Measurements from ENCODE around the gene TLCD2.
"Not testable (repeated sequence)": the region's sequence is repeated elsewhere in the genome, so short reads cannot be mapped to it uniquely, and the experiment has no call there.

TLCD2 gene

GRCh38 chr17:1716076-1716911 lies 6.1 kb upstream of the TLCD2 start:
- DNase-seq, result peak; percentile 100

- no peak for DNase-seq
Measured at GRCh38 chr17:1715803-1716075, 5.6 kb upstream of the TLCD2 start.

GRCh38 chr17:1714980-1715802 lies 5.0 kb upstream of the TLCD2 start:
- no peak for DNase-seq

GRCh38 chr17:1714427-1714979 lies 4.3 kb upstream of the TLCD2 start:
- DNase-seq, result no peak

- DNase-seq, result no peak
Measured at GRCh38 chr17:1713878-1714426, 3.8 kb upstream of the TLCD2 start.

GRCh38 chr17:1713160-1713877 lies 3.1 kb upstream of the TLCD2 start:
- DNase-seq, result no peak

GRCh38 chr17:1712271-1712670 lies 2.1 kb upstream of the TLCD2 start:
- DNase-seq, result no peak

GRCh38 chr17:1711804-1712203 lies 1.6 kb upstream of the TLCD2 start:
- no peak for DNase-seq

GRCh38 chr17:1710807-1711553 lies 803 bp upstream of the TLCD2 start:
- DNase-seq, result no peak

- no peak for DNase-seq
Measured at GRCh38 chr17:1709403-1709951, 700 bp downstream of the TLCD2 start.

- not testable (repeated sequence) for DNase-seq
Measured at GRCh38 chr17:1708791-1709346, 1.3 kb downstream of the TLCD2 start.

GRCh38 chr17:1707107-1707506 lies 3.1 kb downstream of the TLCD2 start:
- DNase-seq, result no peak

- DNase-seq, result no peak
Measured at GRCh38 chr17:1705004-1705403, 5.2 kb downstream of the TLCD2 start.

GRCh38 chr17:1703063-1703462 lies 7.1 kb downstream of the TLCD2 start:
- DNase-seq, result no peak

- DNase-seq, result not testable (repeated sequence)
Measured at GRCh38 chr17:1699891-1700290, 10.3 kb downstream of the TLCD2 start.

GRCh38 chr17:1697681-1698080 lies 12.5 kb downstream of the TLCD2 start:
- no peak for DNase-seq

- DNase-seq, result no peak
Measured at GRCh38 chr17:1695365-1695764, 14.8 kb downstream of the TLCD2 start.

GRCh38 chr17:1693339-1693738 lies 16.8 kb downstream of the TLCD2 start:
- no peak for DNase-seq

GRCh38 chr17:1690544-1691221 lies 19.5 kb downstream of the TLCD2 start:
- no peak for DNase-seq

- not testable (repeated sequence) for DNase-seq
Measured at GRCh38 chr17:1688405-1688804, 21.8 kb downstream of the TLCD2 start.

GRCh38 chr17:1686086-1686485 lies 24.1 kb downstream of the TLCD2 start:
- no peak for DNase-seq
